Kidney glomerular epithelial cell (primary cell): ENCODE results near the gene SAMSN1.

Source experiments
- DNase-seq: peaks from one replicate; lab custom pipeline; 2025; lab: John Stamatoyannopoulos, UW

The SAMSN1 gene

GRCh38 chr21:14484188-14485009 is 61.7 kb downstream of the SAMSN1 start:
- no peak for DNase-seq

- DNase-seq: no peak
Observed at GRCh38 chr21:14483296-14483695, 62.8 kb downstream of the SAMSN1 start.

GRCh38 chr21:14482165-14482564 is 64.0 kb downstream of the SAMSN1 start:
- DNase-seq: no peak

GRCh38 chr21:14480411-14481031 is 65.6 kb downstream of the SAMSN1 start:
- no peak for DNase-seq

GRCh38 chr21:14479241-14479786 is 66.8 kb downstream of the SAMSN1 start:
- no peak for DNase-seq

- DNase-seq: no peak
Observed at GRCh38 chr21:14477841-14478240, 68.3 kb downstream of the SAMSN1 start.

GRCh38 chr21:14477133-14477532 is 69.0 kb downstream of the SAMSN1 start:
- DNase-seq: no peak

- DNase-seq: no peak
Observed at GRCh38 chr21:14474995-14475394, 71.1 kb downstream of the SAMSN1 start.

GRCh38 chr21:14469641-14470040 is 76.5 kb downstream of the SAMSN1 start:
- DNase-seq: no peak

- no peak for DNase-seq
Observed at GRCh38 chr21:14466715-14467114, 79.4 kb downstream of the SAMSN1 start.

- no peak for DNase-seq
Observed at GRCh38 chr21:14457762-14458161, 88.4 kb downstream of the SAMSN1 start.

- no peak for DNase-seq
Observed at GRCh38 chr21:14456911-14457310, 89.2 kb downstream of the SAMSN1 start.

- no peak for DNase-seq
Observed at GRCh38 chr21:14454016-14455009, 91.8 kb downstream of the SAMSN1 start.

GRCh38 chr21:14453339-14454015 is 92.6 kb downstream of the SAMSN1 start:
- DNase-seq: no peak

- no peak for DNase-seq
Observed at GRCh38 chr21:14452727-14453241, 93.3 kb downstream of the SAMSN1 start.

- DNase-seq: no peak
Observed at GRCh38 chr21:14452031-14452726, 93.9 kb downstream of the SAMSN1 start.

- DNase-seq: no peak
Observed at GRCh38 chr21:14451546-14451945, 94.6 kb downstream of the SAMSN1 start.

GRCh38 chr21:14448784-14449183 is 97.3 kb downstream of the SAMSN1 start:
- DNase-seq: no peak

GRCh38 chr21:14438211-14438610 is 107.9 kb downstream of the SAMSN1 start:
- DNase-seq: no peak

GRCh38 chr21:14435423-14435822 is 110.7 kb downstream of the SAMSN1 start:
- DNase-seq: no peak
